Colon (tissue), 2 donors: ENCODE results near the gene MCRIP2.

ENCODE experiments used
- FAIRE-seq: peaks from 2 replicates; lab custom pipeline; 2012; peaks lifted over from hg19 to GRCh38; lab: Jason Lieb, UNC
- donor health status: control.
- donor health status: control.

Gene MCRIP2

GRCh38 chr16:632486-633335 is 8.9 kb upstream of the MCRIP2 start:
- no peak for FAIRE-seq

GRCh38 chr16:633336-634050 is 8.1 kb upstream of the MCRIP2 start:
- no peak for FAIRE-seq

- no peak for FAIRE-seq
Measured at GRCh38 chr16:634051-634670, 7.5 kb upstream of the MCRIP2 start.

- no peak for FAIRE-seq
Measured at GRCh38 chr16:634996-635395, 6.6 kb upstream of the MCRIP2 start.

- no peak for FAIRE-seq
Measured at GRCh38 chr16:635573-636205, 5.9 kb upstream of the MCRIP2 start.

DNA sequence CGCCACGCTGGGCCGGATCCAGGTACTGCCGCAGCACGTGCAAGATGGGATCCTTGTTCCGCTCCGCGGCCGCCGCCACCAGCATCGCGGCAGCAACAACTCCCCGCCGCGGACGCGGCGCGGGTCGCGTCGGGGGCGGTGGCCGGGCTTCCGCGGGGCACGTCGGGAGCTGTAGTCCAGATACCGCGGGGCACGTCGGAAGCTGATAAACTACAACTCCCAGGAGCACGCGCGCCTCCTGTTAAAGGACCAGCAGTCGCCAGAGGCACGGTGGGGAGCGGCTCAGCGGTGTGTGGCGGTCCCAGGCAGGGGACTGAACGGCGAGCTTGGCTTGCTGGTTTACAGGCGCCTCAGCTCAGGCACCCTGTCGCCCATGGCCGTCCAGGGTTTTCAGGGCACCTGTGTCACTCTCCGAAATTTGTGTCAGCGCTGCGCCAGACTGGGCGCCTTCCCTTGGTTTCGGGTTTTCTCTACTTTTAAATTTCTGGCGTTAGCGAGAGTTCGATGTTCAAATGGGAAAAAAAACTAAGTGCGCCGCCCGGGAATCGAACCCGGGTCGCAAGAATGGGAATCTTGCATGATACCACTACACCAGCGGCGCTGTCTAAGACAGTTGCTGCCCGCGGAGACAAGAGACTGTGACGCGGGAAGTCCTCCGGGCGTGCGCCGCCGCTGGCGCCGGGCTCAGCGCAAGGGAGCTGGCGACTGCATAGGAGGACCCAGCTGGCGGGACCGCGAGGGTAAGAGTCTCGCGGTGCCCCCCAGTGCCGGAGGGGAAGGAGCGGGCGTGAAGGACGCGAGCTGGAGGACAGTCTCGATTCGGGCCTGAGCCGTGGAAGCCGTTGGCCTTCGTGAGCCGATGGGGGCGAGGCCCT is 5.2 kb upstream of the MCRIP2 start, which contains the start of gene METTL26:
Gene METTL26 (minus strand): TSS at position 100 of the 875 bp plus-strand sequence. CDS start 15 bp downstream, at position 85.
- no peak for FAIRE-seq

GRCh38 chr16:637081-638018 is 4.3 kb upstream of the MCRIP2 start:
- no peak for FAIRE-seq

GRCh38 chr16:638034-638543 is 3.5 kb upstream of the MCRIP2 start:
- FAIRE-seq, result no peak

DNA sequence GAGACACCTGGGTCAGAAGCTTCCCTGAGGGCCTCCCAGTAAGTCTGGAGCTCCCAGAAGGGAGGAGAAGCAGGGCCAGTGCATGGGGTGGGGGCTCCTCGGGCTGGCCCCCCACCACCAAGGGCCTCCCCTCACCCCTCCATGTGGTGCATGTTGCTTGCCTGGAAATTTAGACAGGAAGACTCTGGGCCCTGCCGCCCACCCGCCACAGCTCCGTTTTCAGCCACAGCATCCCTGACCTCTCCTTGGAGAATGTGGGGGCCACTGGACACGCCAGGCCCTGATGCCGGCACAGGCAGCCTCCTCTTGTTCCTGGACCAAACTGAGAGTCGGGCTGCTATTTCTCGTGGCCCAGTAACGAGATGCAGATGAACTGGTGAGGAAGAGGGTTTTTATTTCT is 2.8 kb upstream of the MCRIP2 start:
- FAIRE-seq, result no peak

GRCh38 chr16:640614-641013 is 1.0 kb upstream of the MCRIP2 start:
- FAIRE-seq, result no peak

DNA sequence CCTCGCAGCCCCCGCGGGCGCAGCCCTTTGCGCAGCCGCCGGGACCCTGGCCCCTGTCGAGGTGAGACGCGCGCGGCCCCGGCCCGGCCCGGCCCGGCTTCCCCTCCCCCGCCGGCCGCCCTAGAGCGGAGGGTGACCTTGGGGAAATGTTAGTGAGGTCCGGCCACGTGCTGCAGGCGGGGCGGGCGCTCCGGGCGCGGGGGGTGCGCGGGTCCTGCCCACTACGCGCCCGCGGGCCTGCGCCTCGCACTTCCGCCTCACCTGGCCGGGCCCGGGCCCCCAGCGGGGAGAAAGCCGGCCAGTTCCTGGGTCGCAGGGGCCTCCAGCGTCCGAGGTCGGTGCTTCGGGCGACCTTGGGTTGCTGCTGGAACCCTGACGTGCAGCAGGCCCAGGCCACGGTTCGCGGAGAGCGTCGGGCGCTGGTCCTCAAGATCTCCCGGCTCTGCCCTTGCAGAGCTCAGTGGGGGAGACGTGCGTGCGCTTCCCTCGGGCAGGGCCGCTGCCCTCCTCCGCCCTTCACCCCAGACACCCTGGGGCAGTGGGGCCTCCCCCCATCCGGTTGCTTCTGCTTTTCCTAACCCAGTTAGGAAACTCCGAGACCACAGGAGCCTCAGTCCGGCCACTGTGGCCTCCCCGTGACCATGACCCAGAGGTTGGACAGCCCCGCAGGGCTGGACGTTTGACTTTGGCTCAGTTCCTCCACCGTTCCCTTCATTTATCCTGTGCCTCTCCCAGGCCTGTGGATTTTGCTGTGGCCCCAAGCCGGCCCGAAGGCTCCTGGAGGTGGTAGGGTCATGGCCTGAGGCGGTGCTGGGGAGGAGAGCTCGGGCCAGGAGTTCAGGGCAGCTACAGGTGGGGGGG is 791 bp downstream of the MCRIP2 start:
- no peak for FAIRE-seq

DNA sequence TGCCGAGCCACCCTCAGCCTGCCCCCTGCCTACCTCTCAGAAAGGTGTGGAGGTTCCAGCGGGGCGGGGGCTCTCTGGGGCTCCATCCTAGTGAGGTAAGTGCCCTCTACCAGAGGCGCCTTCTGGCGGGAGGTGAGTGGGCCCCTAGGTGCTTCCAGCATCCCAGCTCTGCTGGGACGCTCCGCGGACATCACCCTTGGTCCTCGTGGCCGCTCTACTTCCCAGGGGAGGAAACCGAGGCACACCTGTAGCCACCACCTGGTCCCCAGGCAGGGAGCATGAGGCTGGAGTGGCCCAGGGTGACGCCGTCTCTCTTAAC is 1.4 kb downstream of the MCRIP2 start:
- FAIRE-seq, result no peak

DNA sequence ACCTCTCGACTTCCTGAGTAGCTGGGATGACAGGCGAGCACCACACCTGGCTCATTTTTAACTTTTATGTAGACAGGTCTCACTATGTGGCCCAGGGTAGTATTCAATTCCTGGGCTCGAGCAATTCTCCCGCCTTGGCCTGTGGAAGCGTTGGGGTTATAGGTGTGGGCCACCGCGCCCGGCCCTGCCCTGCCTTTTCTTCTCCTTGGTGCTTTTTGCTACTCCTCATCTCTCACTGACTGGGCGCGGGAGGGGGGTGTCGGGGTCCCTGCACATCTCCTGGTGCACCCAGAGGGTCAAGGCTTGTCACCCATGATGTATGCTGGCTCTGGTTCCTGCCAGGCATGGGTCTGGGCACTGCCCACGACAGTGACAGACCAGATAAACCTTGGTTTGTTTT is 2.9 kb downstream of the MCRIP2 start:
- no peak for FAIRE-seq

DNA sequence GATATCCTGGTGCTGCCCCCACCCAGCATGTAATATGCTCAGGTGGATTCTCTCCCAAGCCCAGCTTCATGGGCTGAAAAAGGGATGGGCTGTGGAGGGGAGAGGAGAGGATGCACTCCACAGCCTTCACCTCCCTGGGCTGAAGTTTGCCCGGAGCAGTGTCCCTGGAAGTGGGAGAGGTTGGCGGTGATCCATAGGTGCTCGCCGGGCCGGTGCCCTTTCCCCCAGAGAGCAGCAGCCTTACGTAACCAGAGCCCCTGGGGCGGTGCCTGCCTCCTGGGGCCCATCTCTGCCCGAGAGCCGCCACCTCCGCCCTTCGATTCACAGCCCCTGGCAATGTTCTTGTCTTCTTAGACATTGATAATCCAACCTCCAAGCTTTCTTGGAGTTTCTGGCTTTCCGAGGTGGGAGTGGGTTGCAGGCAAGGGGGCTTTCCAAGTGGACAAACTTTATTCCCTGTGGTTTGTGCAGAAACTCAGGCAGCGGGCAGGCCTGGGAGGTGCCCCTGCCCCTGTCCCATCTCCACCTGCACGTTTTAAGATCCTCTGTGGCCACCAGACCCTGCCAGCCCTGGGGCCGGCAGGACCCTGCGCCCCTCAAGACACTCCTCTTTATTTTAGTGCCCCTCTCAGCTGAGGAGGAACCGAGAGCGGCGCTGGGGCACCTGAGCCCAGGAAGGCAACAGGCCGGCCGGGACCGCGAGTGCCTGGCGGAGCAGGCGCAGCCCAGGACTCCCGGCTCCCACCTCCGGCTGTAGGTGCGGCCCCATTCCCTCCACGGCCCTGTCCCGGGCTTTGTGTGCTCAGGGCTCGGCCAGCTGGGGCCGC is 4.4 kb downstream of the MCRIP2 start:
- no peak for FAIRE-seq

DNA sequence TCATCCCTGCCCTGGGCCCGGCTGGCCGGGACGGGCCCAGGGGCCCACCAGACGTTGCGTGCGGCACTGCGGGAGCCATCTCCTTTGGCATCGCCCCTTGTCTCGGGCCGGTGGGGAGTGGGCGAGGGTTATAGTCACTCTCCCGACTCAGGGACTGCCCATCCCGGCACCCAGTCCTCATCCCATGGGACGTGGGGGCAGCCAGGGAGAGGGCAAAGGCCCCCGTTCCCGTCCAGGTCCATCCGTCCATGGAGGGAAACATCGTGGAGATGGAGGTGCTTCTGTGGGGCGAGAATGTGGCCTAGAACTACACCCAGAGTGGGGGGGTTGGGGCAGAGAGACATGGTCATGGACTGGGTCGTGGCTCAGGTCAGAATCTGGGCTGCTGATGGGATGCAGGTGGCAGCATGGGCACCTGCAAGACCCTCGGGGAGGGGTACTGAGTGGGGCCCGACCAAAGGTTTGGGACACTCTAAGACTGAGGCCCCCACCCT is 5.1 kb downstream of the MCRIP2 start:
- no peak for FAIRE-seq

- no peak for FAIRE-seq
Measured at GRCh38 chr16:647173-647902, 5.7 kb downstream of the MCRIP2 start.

DNA sequence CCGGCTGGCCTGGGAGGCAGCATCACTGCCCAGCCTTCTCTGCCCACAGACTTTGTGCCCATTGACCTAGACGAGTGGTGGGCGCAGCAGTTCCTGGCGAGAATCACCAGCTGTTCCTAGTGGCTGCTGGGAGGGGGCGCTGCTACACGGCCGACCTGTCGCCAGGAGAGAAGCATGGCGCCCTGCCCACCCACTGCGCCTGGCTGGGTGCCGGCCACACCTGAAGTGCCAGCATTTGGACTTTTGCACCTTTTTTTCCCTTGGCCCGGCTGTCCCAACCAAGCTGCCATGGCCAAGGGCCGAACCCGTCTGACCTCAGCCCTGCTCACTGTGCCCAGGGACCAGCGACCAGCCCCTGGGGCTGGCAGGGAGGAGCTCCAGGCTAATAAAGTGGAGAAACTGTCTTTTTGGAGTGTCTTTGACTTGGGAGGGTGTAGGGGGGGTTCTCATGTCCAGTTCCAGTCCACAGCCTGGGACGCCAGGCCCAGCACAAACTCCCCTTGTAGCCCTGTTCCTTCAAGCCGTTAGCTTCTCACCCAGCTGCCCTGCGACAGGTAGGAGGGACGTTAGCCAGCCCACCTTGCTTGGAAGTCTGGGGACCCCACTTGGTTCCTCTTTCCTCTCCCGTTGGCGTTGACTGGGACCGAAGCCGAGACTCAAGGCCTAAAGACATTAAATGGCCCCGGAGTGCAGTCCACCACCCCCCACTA is 6.6 kb downstream of the MCRIP2 start:
- FAIRE-seq, result no peak
